ENCODE measurements around the gene DDX59.

DDX59 gene

GRCh38 chr1:200629876-200630514, 39.7 kb downstream of the DDX59 start:
- peaks cover 16% of the 10 kb centered on the region for H3K4me1 Mint-ChIP-seq

GRCh38 chr1:200628223-200628881, 41.4 kb downstream of the DDX59 start:
- DNase-seq (ENCODE audit: low spot score in 2 of 2) (peak; percentile 36 to 58), ATAC-seq (ENCODE audit: low read depth) (peak; percentile 85)
- peak overlapping the region; percentile 71 for H3K4me3 Mint-ChIP-seq

More at GRCh38 chr1:200629876-200630514, 39.7 kb downstream of the DDX59 start:
- H3K4me3 Mint-ChIP-seq = no peak overlapping the region
- no peaks in the 10 kb centered on the region for H3K36me3 Mint-ChIP-seq
- no peaks in the 10 kb centered on the region for H3K27me3 Mint-ChIP-seq
- no peak overlapping the region for H3K27ac Mint-ChIP-seq
- H3K9me3 Mint-ChIP-seq = no peaks in the 10 kb centered on the region
- ATAC-seq (ENCODE audit: low read depth) (no peak), DNase-seq (ENCODE audit: low spot score in 2 of 2) (no peak)

GRCh38 chr1:200627575-200628222, 42.0 kb downstream of the DDX59 start:
- Mint-ChIP-seq H3K36me3 (no peaks in the 10 kb centered on the region), H3K4me3 (peak overlapping the region; percentile 71), H3K9me3 (no peaks in the 10 kb centered on the region), H3K27ac (peak overlapping the region; percentile 95), H3K27me3 (no peaks in the 10 kb centered on the region), H3K4me1 (peaks cover 16% of the 10 kb centered on the region)
- ATAC-seq (ENCODE audit: low read depth) (peak; percentile 53), DNase-seq (ENCODE audit: low spot score in 2 of 2) (peak in 1 of 2 donors; percentile 14)

More at GRCh38 chr1:200628223-200628881, 41.4 kb downstream of the DDX59 start:
- no peaks in the 10 kb centered on the region for H3K9me3 Mint-ChIP-seq
- peaks cover 16% of the 10 kb centered on the region for H3K4me1 Mint-ChIP-seq
- no peaks in the 10 kb centered on the region for H3K36me3 Mint-ChIP-seq
- H3K27ac Mint-ChIP-seq = peak overlapping the region; percentile 95
- no peaks in the 10 kb centered on the region for H3K27me3 Mint-ChIP-seq

- no peak for DNase-seq (ENCODE audit: low spot score in 2 of 2)
- no peaks in the 10 kb centered on the region for H3K27me3 Mint-ChIP-seq
- no peak overlapping the region for H3K4me3 Mint-ChIP-seq
- no peaks in the 10 kb centered on the region for H3K9me3 Mint-ChIP-seq
- no peaks in the 10 kb centered on the region for H3K36me3 Mint-ChIP-seq
- peaks cover 16% of the 10 kb centered on the region for H3K4me1 Mint-ChIP-seq
- peak overlapping the region; percentile 95 for H3K27ac Mint-ChIP-seq
- ATAC-seq (ENCODE audit: low read depth) = no peak
Measured at GRCh38 chr1:200626853-200627534, 42.7 kb downstream of the DDX59 start.

- H3K9me3 Mint-ChIP-seq = no peaks in the 10 kb centered on the region
- no peak for ATAC-seq (ENCODE audit: low read depth)
- H3K4me3 Mint-ChIP-seq = no peak overlapping the region
- H3K27ac Mint-ChIP-seq = no peak overlapping the region
- DNase-seq (ENCODE audit: low spot score in 2 of 2) = no peak
- no peaks in the 10 kb centered on the region for H3K36me3 Mint-ChIP-seq
- peaks cover 16% of the 10 kb centered on the region for H3K4me1 Mint-ChIP-seq
- no peaks in the 10 kb centered on the region for H3K27me3 Mint-ChIP-seq
Measured at GRCh38 chr1:200625381-200625824, 44.3 kb downstream of the DDX59 start.

- H3K27me3 Mint-ChIP-seq = no peaks in the 10 kb centered on the region
- ATAC-seq (ENCODE audit: low read depth) (no peak), DNase-seq (ENCODE audit: low spot score in 2 of 2) (no peak)
- no peaks in the 10 kb centered on the region for H3K9me3 Mint-ChIP-seq
- no peak overlapping the region for H3K27ac Mint-ChIP-seq
- H3K36me3 Mint-ChIP-seq = no peaks in the 10 kb centered on the region
- H3K4me3 Mint-ChIP-seq = no peak overlapping the region
- H3K4me1 Mint-ChIP-seq = peaks cover 16% of the 10 kb centered on the region
Measured at GRCh38 chr1:200624679-200625335, 44.9 kb downstream of the DDX59 start.

GRCh38 chr1:200620273-200621131, 49.2 kb downstream of the DDX59 start, which contains the start of gene KIF14:
Gene KIF14 (minus strand): TSS chr1:200620751. CDS start chr1:200618723, 2,028 bp downstream.
- Mint-ChIP-seq H3K4me1 (peaks cover 2% of the 10 kb centered on the region), H3K36me3 (no peaks in the 10 kb centered on the region), H3K27me3 (no peaks in the 10 kb centered on the region), H3K4me3 (peak within 1 kb of the TSS; percentile 97), H3K9me3 (no peaks in the 10 kb centered on the region), H3K27ac (peak within 1 kb of the TSS; percentile 72)
- peak; percentile 95 for ATAC-seq (ENCODE audit: low read depth)
- DNase-seq (ENCODE audit: low spot score in 2 of 2) = peak; percentile 85 to 87

GRCh38 chr1:200619894-200620272, 49.8 kb downstream of the DDX59 start:
- Mint-ChIP-seq H3K27me3 (no peaks in the 10 kb centered on the region), H3K36me3 (no peaks in the 10 kb centered on the region), H3K4me3 (peak overlapping the region; percentile 97), H3K4me1 (peaks cover 2% of the 10 kb centered on the region), H3K9me3 (no peaks in the 10 kb centered on the region), H3K27ac (no peak overlapping the region)
- DNase-seq (ENCODE audit: low spot score in 2 of 2) (no peak), ATAC-seq (ENCODE audit: low read depth) (no peak)

- Mint-ChIP-seq H3K4me1 (no peaks in the 10 kb centered on the region), H3K9me3 (no peaks in the 10 kb centered on the region), H3K36me3 (no peaks in the 10 kb centered on the region), H3K27ac (no peak overlapping the region), H3K4me3 (no peak overlapping the region), H3K27me3 (no peaks in the 10 kb centered on the region)
- no peak for DNase-seq (ENCODE audit: low spot score in 2 of 2)
- no peak for ATAC-seq (ENCODE audit: low read depth)
Measured at GRCh38 chr1:200610846-200611245, 58.9 kb downstream of the DDX59 start.

- DNase-seq (ENCODE audit: low spot score in 2 of 2) = no peak
- no peak for ATAC-seq (ENCODE audit: low read depth)
- Mint-ChIP-seq H3K27ac (no peak overlapping the region), H3K27me3 (no peaks in the 10 kb centered on the region), H3K4me3 (no peak overlapping the region), H3K4me1 (no peaks in the 10 kb centered on the region), H3K36me3 (no peaks in the 10 kb centered on the region), H3K9me3 (no peaks in the 10 kb centered on the region)
Measured at GRCh38 chr1:200602632-200603031, 67.1 kb downstream of the DDX59 start.
